ENCODE data around the gene IL1B. TPM values are rescaled to one million over a fixed set of nuclear protein-coding genes. Genes with fewer than 3 reads are reported as not detected.

IL1B gene
- polyA plus RNA-seq, 1 donor from 2014 or later = not detected

DNA sequence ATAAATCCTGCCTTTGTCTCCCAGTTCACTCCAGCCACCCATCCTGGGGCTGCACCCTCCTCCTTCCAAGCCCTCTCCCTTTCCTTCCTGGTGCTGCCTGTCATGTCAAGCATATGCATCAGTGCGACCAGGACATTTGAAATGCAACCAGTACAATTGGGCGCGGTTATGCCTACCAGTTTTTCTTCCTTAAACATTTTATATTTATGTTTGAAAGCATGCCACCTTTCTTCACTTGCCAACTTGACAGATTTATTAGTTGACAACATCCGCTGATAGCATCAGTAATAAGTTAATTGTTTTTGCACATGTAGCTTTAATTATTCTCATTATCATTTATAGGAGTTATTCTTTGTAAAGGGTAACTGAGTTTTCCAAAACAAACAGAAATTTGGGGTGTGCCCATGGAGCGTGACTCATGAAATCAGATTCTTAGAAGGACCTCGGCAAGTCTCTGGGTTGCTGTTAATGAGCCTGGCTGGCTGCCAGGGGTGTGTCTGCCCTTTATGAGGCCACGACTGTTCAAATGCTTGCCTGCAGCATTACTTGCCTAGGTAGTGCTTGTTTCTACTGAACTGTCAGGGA is 32.8 kb upstream of the IL1B start:
- Histone ChIP-seq H2AFZ (ENCODE audit: low read depth, low read length) (no peak overlapping the region), H3K36me3 (ENCODE audit: insufficient read depth, low read length) (no peaks in the 10 kb centered on the region), H3K79me2 (replicated peaks; ENCODE audit: insufficient read depth, low read length) (no peaks in the 10 kb centered on the region), H3K9me3 (ENCODE audit: low read length) (no peaks in the 10 kb centered on the region), H3K4me3 (ENCODE audit: low read length) (no peak overlapping the region), H3K4me2 (ENCODE audit: low read length) (no peak overlapping the region), H4K20me1 (ENCODE audit: insufficient read depth) (no peaks in the 10 kb centered on the region), H3F3A (ENCODE audit: insufficient read depth, low read length, poor library complexity, severe bottlenecking) (no peaks in the 10 kb centered on the region), H3K27me3 (ENCODE audit: insufficient read depth, low read depth, low read length) (no peaks in the 10 kb centered on the region), H3K9ac (ENCODE audit: low read length) (no peak overlapping the region), H3K9me2 (ENCODE audit: insufficient read depth, low read length) (no peaks in the 10 kb centered on the region), H3K27ac (ENCODE audit: low read length) (no peak overlapping the region)
- TF ChIP-seq, protein P1, sequence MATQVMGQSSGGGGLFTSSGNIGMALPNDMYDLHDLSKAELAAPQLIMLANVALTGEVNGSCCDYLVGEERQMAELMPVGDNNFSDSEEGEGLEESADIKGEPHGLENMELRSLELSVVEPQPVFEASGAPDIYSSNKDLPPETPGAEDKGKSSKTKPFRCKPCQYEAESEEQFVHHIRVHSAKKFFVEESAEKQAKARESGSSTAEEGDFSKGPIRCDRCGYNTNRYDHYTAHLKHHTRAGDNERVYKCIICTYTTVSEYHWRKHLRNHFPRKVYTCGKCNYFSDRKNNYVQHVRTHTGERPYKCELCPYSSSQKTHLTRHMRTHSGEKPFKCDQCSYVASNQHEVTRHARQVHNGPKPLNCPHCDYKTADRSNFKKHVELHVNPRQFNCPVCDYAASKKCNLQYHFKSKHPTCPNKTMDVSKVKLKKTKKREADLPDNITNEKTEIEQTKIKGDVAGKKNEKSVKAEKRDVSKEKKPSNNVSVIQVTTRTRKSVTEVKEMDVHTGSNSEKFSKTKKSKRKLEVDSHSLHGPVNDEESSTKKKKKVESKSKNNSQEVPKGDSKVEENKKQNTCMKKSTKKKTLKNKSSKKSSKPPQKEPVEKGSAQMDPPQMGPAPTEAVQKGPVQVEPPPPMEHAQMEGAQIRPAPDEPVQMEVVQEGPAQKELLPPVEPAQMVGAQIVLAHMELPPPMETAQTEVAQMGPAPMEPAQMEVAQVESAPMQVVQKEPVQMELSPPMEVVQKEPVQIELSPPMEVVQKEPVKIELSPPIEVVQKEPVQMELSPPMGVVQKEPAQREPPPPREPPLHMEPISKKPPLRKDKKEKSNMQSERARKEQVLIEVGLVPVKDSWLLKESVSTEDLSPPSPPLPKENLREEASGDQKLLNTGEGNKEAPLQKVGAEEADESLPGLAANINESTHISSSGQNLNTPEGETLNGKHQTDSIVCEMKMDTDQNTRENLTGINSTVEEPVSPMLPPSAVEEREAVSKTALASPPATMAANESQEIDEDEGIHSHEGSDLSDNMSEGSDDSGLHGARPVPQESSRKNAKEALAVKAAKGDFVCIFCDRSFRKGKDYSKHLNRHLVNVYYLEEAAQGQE (IDR thresholded peaks at IDR 0.05; ENCODE audit: borderline replicate concordance) = no peak
- TF ChIP-seq SMC3 (conservative IDR thresholded peaks at IDR 0.05; ENCODE audit: poor library complexity) = no peak

DNA sequence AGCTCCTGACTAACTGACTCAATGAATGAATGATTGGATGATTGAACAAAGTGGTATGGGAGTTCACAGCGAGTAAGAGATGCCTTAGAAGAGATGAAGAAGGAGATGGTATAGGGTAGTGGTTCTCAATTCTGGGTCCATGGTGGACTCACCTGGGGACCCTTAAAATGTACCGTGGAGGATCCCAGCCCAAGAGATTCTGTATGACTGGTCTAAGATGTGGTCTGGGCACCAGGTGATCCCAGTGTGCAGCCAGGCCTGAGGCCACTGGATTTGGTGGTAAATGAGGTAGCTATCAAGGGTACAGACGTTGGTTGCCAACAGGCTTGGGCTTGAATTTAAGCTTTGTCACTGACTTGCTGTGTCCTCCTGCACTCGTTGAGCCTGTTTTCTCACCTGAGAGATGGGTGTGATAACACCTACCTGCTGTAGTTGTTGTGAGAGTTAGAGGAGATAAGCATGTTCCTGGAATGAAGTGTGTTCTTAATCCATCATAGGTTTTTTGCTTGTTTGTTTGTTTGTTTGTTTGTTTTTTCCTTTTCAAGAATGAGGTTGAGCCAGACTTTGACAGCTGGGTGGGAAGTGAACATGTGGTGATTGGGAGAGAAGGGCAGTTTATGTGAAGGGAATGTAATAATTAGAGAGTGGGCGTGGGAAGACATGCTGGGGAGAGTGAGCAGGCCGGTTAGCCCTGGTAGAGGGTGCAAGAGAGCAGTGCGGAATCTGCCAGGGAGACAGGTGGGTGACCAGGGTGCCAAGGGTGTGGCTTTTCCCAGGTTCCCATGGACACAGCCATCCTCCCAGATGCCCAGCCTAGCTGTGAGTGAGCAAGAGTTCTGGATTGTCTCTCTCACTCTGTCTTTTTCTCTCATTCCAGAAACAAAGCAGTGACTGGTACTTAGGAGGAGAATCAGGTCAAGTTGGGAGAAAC is 31.4 kb upstream of the IL1B start:
- Histone ChIP-seq H3K79me2 (replicated peaks; ENCODE audit: insufficient read depth, low read length) (no peaks in the 10 kb centered on the region), H3K9me2 (ENCODE audit: insufficient read depth, low read length) (no peaks in the 10 kb centered on the region), H4K20me1 (ENCODE audit: insufficient read depth) (no peaks in the 10 kb centered on the region), H3K36me3 (ENCODE audit: insufficient read depth, low read length) (no peaks in the 10 kb centered on the region), H3K27ac (ENCODE audit: low read length) (no peak overlapping the region), H3K4me2 (ENCODE audit: low read length) (no peak overlapping the region), H2AFZ (ENCODE audit: low read depth, low read length) (no peak overlapping the region), H3F3A (ENCODE audit: insufficient read depth, low read length, poor library complexity, severe bottlenecking) (no peaks in the 10 kb centered on the region), H3K4me3 (ENCODE audit: low read length) (no peak overlapping the region), H3K27me3 (ENCODE audit: insufficient read depth, low read depth, low read length) (no peaks in the 10 kb centered on the region), H3K9ac (ENCODE audit: low read length) (no peak overlapping the region), H3K9me3 (ENCODE audit: low read length) (no peaks in the 10 kb centered on the region)
- TF ChIP-seq, protein P2, sequence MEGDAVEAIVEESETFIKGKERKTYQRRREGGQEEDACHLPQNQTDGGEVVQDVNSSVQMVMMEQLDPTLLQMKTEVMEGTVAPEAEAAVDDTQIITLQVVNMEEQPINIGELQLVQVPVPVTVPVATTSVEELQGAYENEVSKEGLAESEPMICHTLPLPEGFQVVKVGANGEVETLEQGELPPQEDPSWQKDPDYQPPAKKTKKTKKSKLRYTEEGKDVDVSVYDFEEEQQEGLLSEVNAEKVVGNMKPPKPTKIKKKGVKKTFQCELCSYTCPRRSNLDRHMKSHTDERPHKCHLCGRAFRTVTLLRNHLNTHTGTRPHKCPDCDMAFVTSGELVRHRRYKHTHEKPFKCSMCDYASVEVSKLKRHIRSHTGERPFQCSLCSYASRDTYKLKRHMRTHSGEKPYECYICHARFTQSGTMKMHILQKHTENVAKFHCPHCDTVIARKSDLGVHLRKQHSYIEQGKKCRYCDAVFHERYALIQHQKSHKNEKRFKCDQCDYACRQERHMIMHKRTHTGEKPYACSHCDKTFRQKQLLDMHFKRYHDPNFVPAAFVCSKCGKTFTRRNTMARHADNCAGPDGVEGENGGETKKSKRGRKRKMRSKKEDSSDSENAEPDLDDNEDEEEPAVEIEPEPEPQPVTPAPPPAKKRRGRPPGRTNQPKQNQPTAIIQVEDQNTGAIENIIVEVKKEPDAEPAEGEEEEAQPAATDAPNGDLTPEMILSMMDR (IDR thresholded peaks at IDR 0.05; ENCODE audit: poor library complexity, severe bottlenecking) = no peak
- TF ChIP-seq EP300 (conservative IDR thresholded peaks at IDR 0.05; ENCODE audit: poor library complexity, severe bottlenecking) = no peak

DNA sequence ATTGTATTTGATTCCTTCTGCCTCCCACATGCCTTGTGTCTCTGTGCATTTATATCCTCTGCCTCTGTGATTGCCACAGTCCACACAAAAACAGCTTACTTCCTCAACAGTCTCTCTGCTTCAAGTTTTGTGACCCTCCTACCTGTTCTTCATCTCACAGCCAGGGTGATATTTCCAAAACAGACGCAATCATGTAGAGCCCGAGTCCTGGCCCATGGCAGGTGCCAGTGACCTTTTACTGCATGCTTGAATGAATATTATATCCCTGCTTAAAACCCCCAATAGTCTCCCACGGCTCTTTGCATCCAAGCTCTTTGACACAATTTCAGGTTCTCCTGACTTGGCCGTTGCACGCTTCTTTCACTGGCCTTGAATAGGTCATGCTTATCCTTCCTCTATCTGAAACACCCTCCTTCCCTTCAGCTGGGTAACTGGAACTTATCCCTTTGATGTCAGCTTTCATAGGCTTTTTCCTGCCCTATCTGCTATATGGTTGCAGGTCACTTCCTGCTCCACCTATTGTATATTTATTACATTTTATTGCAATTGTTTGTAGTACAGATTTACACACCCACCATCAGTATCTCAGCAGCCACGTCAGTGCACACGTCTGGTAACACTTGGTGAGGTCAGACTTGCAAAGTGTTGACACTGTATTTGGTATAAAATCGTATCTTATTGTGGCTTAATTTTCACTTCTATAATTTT is 29.7 kb upstream of the IL1B start:
- no peak overlapping the region for H3K4me3 ChIP-seq (ENCODE audit: low read length)
- TF ChIP-seq RAD21 (conservative IDR thresholded peaks at IDR 0.05) = no peak
- no peak for TF ChIP-seq EP300 (conservative IDR thresholded peaks at IDR 0.05; ENCODE audit: poor library complexity, severe bottlenecking)
- no peak for TF ChIP-seq EZH2 (IDR thresholded peaks at IDR 0.05; ENCODE audit: borderline replicate concordance, insufficient read depth, low read length, poor library complexity, severe bottlenecking)
- H3K9me2 ChIP-seq (ENCODE audit: insufficient read depth, low read length) = no peaks in the 10 kb centered on the region
- H2AFZ ChIP-seq (ENCODE audit: low read depth, low read length) = no peak overlapping the region
- no peaks in the 10 kb centered on the region for H3K27me3 ChIP-seq (ENCODE audit: insufficient read depth, low read depth, low read length)
- no peaks in the 10 kb centered on the region for H3K79me2 ChIP-seq (replicated peaks; ENCODE audit: insufficient read depth, low read length)
- H3K36me3 ChIP-seq (ENCODE audit: insufficient read depth, low read length) = no peaks in the 10 kb centered on the region
- no peak overlapping the region for H3K4me2 ChIP-seq (ENCODE audit: low read length)
- H3K9me3 ChIP-seq (ENCODE audit: low read length) = no peaks in the 10 kb centered on the region
- no peaks in the 10 kb centered on the region for H3F3A ChIP-seq (ENCODE audit: insufficient read depth, low read length, poor library complexity, severe bottlenecking)
- no peak overlapping the region for H3K27ac ChIP-seq (ENCODE audit: low read length)
- no peaks in the 10 kb centered on the region for H4K20me1 ChIP-seq (ENCODE audit: insufficient read depth)
- no peak overlapping the region for H3K9ac ChIP-seq (ENCODE audit: low read length)
